Tibial nerve (tissue), 3 donors: ENCODE results near the gene PRICKLE2.

Experiments used
- POLR2A ChIP-seq, 2 donors: fragments of 450-650 bp; IDR thresholded peaks; one replicate each; pipeline ENCODE4 v1.6.1; 2017; ENCODE audit warnings: antibody characterized with exemption in 2 of 2, mild to moderate bottlenecking in 2 of 2, moderate library complexity in 2 of 2
- TF ChIP-seq, protein P1 (sequence below), 5 experiments: fragments of 200-600 bp in 3 of 5; fragments of 450-650 bp in 2 of 5; sonication (generic) in 3 of 5; IDR thresholded peaks; one replicate each; pipeline ENCODE4 v1.5.1; 2016 to 2019; ENCODE audit warnings: antibody characterized with exemption in 5 of 5, mild to moderate bottlenecking in 3 of 5, moderate library complexity in 2 of 5

DNA sequence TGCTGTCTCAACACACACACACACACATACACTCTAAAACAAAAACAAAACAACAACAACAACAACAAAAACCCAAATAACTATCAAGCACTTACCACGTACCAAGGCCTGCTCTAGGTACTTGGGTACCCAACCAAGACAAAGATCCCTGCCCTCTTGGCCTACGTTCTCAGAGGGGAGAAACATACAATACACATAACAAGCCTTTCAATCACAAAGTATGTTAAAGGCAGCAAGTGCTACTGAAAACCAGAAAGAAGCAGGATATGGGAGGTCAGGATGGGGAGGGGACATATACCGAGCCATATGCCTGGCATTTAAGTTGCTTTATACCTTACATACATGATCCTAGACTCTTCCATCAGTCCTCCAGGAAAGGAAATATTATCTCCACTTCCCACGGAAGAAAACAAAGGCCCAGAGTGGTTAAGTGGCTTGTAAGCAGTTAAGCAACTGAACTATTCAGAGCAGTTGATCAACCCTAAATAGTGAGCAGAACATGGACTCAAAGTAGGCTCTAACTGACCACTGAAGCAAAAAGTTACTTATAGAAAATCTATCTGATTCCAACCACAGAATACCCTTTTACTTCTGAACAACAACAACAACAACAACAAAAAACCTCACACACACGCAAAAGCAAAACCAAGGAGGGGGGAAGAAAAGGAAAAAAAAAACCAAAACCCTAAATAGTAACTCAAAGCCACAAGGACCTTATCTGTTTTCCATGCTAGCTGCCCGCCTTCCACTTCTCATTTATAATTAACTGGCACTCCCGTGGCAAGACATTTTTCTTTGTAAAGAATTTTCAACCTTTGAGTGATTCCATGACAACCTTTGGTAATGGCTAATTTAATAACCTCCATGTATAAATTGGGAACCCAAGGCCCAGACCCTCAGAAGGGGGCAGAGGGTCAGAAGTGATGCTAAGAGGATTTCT lies 21.0 kb downstream of the PRICKLE2 start:
- TF ChIP-seq, protein P1, sequence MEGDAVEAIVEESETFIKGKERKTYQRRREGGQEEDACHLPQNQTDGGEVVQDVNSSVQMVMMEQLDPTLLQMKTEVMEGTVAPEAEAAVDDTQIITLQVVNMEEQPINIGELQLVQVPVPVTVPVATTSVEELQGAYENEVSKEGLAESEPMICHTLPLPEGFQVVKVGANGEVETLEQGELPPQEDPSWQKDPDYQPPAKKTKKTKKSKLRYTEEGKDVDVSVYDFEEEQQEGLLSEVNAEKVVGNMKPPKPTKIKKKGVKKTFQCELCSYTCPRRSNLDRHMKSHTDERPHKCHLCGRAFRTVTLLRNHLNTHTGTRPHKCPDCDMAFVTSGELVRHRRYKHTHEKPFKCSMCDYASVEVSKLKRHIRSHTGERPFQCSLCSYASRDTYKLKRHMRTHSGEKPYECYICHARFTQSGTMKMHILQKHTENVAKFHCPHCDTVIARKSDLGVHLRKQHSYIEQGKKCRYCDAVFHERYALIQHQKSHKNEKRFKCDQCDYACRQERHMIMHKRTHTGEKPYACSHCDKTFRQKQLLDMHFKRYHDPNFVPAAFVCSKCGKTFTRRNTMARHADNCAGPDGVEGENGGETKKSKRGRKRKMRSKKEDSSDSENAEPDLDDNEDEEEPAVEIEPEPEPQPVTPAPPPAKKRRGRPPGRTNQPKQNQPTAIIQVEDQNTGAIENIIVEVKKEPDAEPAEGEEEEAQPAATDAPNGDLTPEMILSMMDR (IDR thresholded peaks at IDR 0.05): no peak
- no peak for TF ChIP-seq POLR2A (IDR thresholded peaks at IDR 0.05)
